NCI-H345 treated with DMSO at 0.1 percent for 48 hours (cell line): ENCODE results near the gene CRYGN.

ENCODE experiments used
- DNase-seq: peaks from one replicate; lab custom pipeline; 2025; ENCODE audit not compliant: unreplicated experiment; lab: John Stamatoyannopoulos, UW

CRYGN gene

GRCh38 chr7:151381348-151382078, 58.4 kb downstream of the CRYGN start:
- DNase-seq = no peak

- no peak for DNase-seq
Measured at GRCh38 chr7:151381098-151381347, 58.9 kb downstream of the CRYGN start.

DNA sequence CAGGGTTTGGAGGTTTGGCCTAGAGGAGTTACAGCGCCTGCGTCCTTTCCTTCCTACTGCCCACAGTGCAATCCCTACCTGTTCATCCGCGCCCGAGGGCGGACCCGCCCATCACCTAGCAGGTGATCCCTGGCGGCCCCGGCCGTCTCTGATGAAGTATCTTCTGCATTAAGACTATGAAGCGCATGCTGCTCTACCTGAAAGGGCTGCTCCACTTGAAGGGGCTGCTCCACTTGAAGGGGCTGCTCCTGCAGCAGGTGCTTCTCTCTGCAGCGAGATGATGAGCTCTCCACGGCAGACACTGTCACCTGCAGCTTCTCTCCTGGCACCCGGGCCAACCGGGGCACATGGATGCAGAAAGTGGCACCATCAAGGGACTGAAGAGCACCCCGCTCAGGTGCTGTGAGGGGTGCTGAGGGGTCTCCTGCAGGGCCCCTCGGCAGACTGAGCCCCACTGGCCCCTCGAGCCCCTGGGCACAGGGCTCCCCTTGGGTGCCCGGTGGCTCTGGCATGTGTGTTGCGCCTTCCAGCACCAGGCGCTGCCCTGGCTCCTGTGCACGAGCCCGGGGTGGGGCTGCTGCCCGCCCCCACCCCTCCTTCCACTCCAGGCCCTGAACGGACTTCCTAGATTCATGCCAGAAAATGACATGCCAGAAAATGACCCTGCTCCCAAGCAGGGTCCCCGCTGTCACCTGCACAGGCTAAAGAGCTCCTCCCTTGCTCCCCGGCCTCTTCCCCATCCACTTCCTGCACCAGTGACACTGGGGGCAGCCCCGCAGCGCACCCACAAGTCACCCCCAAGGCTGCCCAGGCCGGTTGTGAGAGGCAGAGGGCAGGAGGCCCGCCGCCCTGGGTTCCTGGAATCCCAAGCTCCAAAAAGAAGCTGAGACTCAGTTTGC, 59.5 kb downstream of the CRYGN start:
- DNase-seq = no peak

DNA sequence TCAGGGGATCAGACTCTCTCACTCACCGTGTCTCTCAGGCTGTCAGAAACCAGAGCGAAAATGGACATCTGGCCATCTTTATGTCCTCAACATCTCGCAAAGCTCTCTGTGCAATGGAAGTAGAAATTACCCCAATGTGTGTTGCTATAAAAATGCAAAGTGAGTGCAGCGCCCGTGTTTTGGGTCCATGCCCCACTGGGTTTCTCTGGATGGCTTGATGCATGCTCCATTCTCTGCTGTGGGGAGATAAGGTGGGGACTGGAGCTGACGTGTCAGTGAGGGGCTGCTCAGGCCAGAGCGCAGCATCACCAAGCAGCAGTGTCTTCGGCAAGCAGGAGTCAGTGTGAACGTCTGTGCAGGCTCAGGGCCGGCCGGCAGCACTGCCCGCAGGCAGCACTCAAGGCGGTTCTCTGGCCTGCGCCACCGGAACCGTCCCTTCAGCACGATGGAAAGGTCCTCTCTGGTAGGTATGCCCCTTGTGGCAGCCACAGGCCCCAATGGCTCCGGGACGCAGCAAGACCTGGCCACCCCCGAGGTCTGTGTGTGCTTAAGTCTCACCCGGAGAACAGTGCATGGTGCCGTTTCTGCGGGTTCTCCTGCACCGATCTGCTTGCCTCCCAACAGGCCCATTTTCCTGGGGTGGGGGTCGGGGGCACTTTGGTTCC, 60.3 kb downstream of the CRYGN start:
- no peak for DNase-seq

DNA sequence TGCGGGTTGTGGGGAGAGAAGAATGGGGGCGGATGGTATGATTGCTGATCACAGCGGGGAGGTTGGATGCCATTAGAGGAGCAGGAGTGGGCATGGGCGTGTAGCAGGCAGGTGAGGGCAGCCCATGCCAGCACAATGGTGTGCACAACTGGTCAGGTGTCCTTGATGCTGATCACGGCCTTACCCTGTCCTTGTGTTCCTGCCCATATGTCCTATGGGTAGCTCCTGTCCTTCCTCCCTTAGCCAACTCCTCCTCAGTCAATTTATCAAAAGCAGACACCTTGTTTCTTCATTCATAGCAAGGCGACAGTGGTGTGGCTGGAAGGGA, 60.8 kb downstream of the CRYGN start:
- DNase-seq = no peak
